Natural killer cell (primary cell): ENCODE data around the gene EFCAB6. TPM values are rescaled to one million over a fixed set of nuclear protein-coding genes. Genes with fewer than 3 reads are reported as not detected.

Experiments used
- ATAC-seq, 3 donors: fragments of 150-1000 bp in 2 of 3; fragments of 200-7000 bp in 1 of 3; cut with Tn5 transposase; 1 replicate in 1 of 3; 2 replicates in 2 of 3; pipeline ENCODE4 v1.10.0; 2021; ENCODE audit warnings: mild to moderate bottlenecking in 2 of 3, moderate library complexity in 2 of 3
- DNase-seq, 2 donors: peaks; one replicate each; pipeline versions ENCODE4 v3.0.0 to v3.0.0-alpha.2; 2013 to 2021; ENCODE audit warnings: mixed read lengths in 1 of 2
- H3K27ac ChIP-seq: one replicate; pipeline ENCODE4 v1.5.1; 2013; ENCODE audit warnings: mild to moderate bottlenecking, low read length
- H3K27me3 ChIP-seq: one replicate; pipeline ENCODE4 v1.6.1; 2013; ENCODE audit warnings: low read length; ENCODE audit not compliant: control insufficient read depth, insufficient read depth
- H3K36me3 ChIP-seq: one replicate; pipeline ENCODE4 v1.6.1; 2013; ENCODE audit warnings: low read length; ENCODE audit not compliant: control insufficient read depth, insufficient read depth
- H3K4me1 ChIP-seq: one replicate; pipeline ENCODE4 v1.6.1; 2013; ENCODE audit warnings: low read length; ENCODE audit not compliant: control insufficient read depth, insufficient read depth
- H3K4me3 ChIP-seq: one replicate; pipeline ENCODE4 v1.5.1; 2013; ENCODE audit warnings: low read length
- H3K9me3 ChIP-seq: one replicate; pipeline ENCODE4 v1.6.1; 2013; ENCODE audit warnings: low read length; ENCODE audit not compliant: control insufficient read depth, insufficient read depth
- H3K27ac Mint-ChIP-seq, 2 donors: one replicate each; pipeline ENCODE4 v1.8.0; 2022; ENCODE audit warnings: mild to moderate bottlenecking in 2 of 2, mixed read lengths in 2 of 2, moderate library complexity in 1 of 2
- H3K27me3 Mint-ChIP-seq, 2 donors: one replicate each; pipeline ENCODE4 v1.8.0; 2022; ENCODE audit warnings: low read depth in 2 of 2, mixed read lengths in 2 of 2
- H3K36me3 Mint-ChIP-seq: one replicate; pipeline ENCODE4 v1.8.0; 2022; ENCODE audit warnings: mixed read lengths
- H3K4me1 Mint-ChIP-seq, 2 donors: one replicate each; pipeline ENCODE4 v1.8.0; 2022; ENCODE audit warnings: mixed read lengths in 2 of 2
- H3K4me3 Mint-ChIP-seq: one replicate; pipeline ENCODE4 v1.8.0; 2022; ENCODE audit warnings: mild to moderate bottlenecking, moderate library complexity, mixed read lengths
- H3K9me3 Mint-ChIP-seq, 2 donors: one replicate each; pipeline ENCODE4 v1.8.0; 2022; ENCODE audit warnings: mixed read lengths in 2 of 2
- CTCF ChIP-seq: fragments of 200-600 bp; IDR thresholded peaks from one replicate; pipeline ENCODE4 v1.8.0; 2022; ENCODE audit warnings: antibody characterized with exemption
- WGBS: methylation state at CpG from one replicate; pipeline ENCODE4 v1.1.7; 2013; ENCODE audit warnings: missing lambda C conversion rate; ENCODE audit not compliant: insufficient coverage; 5-methylcytosine and 5-hydroxymethylcytosine counted together
- intact Hi-C: fragments of 100-400 bp; cut with micrococcal nuclease; formaldehyde crosslinking; loops from one replicate; pipeline ENCODE4 v1.14.2; 2022
- total RNA-seq, 4 donors: library from RNA; stranded (reverse); fragments of 120-200 nt in 1 of 4; gene quantifications; one replicate each; pipeline versions ENCODE4 v1.2.3 to v1.2.4, GENCODE V29; 2013 to 2022

The EFCAB6 gene
- total RNA-seq, 3 donors from 2014 or later (not counting 1 experiment from before 2014, with no cell fraction given): 0.23 to 0.35 (median 0.26) TPM

- Histone ChIP-seq H3K4me1 (no peaks in the 10 kb centered on the region), H3K4me3 (no peak overlapping the region), H3K27me3 (no peaks in the 10 kb centered on the region), H3K36me3 (no peaks in the 10 kb centered on the region), H3K27ac (no peak overlapping the region), H3K9me3 (no peaks in the 10 kb centered on the region)
- H3K27me3 Mint-ChIP-seq: peaks cover 5 to 9% of the 10 kb centered on the region in 2 donors
- no peaks in the 10 kb centered on the region for H3K9me3 Mint-ChIP-seq
- no peak for TF ChIP-seq CTCF
- DNase-seq: no peak
- no peaks in the 10 kb centered on the region for H3K36me3 Mint-ChIP-seq
- 68% methylated on average over 12 of the region's 12 CpGs for WGBS
- no peak for ATAC-seq
- intact Hi-C loops: no loop called here
- H3K4me1 Mint-ChIP-seq: no peaks in the 10 kb centered on the region
- H3K27ac Mint-ChIP-seq: no peak overlapping the region
- H3K4me3 Mint-ChIP-seq: no peak overlapping the region
Observed at GRCh38 chr22:43835166-43835565, 23.1 kb upstream of the EFCAB6 start.

GRCh38 chr22:43833286-43834240 lies 21.5 kb upstream of the EFCAB6 start:
- no peaks in the 10 kb centered on the region for H3K36me3 Mint-ChIP-seq
- H3K27me3 Mint-ChIP-seq: peaks cover 5 to 9% of the 10 kb centered on the region in 2 donors
- ATAC-seq (no peak), DNase-seq (no peak)
- intact Hi-C loops: no loop called here
- 85% methylated on average over 36 of the region's 36 CpGs for whole genome bisulfite sequencing
- Histone ChIP-seq H3K36me3 (no peaks in the 10 kb centered on the region), H3K27ac (no peak overlapping the region), H3K4me1 (no peaks in the 10 kb centered on the region), H3K4me3 (no peak overlapping the region), H3K9me3 (no peaks in the 10 kb centered on the region), H3K27me3 (no peaks in the 10 kb centered on the region)
- H3K9me3 Mint-ChIP-seq: no peaks in the 10 kb centered on the region
- TF ChIP-seq CTCF: no peak
- no peak overlapping the region for H3K4me3 Mint-ChIP-seq
- no peaks in the 10 kb centered on the region for H3K4me1 Mint-ChIP-seq
- H3K27ac Mint-ChIP-seq: no peak overlapping the region

- peaks cover 5 to 9% of the 10 kb centered on the region in 2 donors for H3K27me3 Mint-ChIP-seq
- DNase-seq (no peak), ATAC-seq (peak in 1 of 3 donors; percentile 25)
- H3K4me3 Mint-ChIP-seq: no peak overlapping the region
- no peaks in the 10 kb centered on the region for H3K36me3 Mint-ChIP-seq
- no peaks in the 10 kb centered on the region for H3K4me1 Mint-ChIP-seq
- intact Hi-C loops: no loop called here
- 74% methylated on average over 18 of the region's 18 CpGs for WGBS
- no peaks in the 10 kb centered on the region for H3K9me3 ChIP-seq
- no peaks in the 10 kb centered on the region for H3K36me3 ChIP-seq
- TF ChIP-seq CTCF: no peak
- no peaks in the 10 kb centered on the region for H3K4me1 ChIP-seq
- no peak overlapping the region for H3K4me3 ChIP-seq
- H3K9me3 Mint-ChIP-seq: no peaks in the 10 kb centered on the region
- no peaks in the 10 kb centered on the region for H3K27me3 ChIP-seq
- H3K27ac ChIP-seq: no peak overlapping the region
- H3K27ac Mint-ChIP-seq: no peak overlapping the region
Observed at GRCh38 chr22:43832393-43833265, 20.5 kb upstream of the EFCAB6 start.
